Naive B cell (primary cell): ENCODE results near the gene SNRPB. TPM values are rescaled to one million over a fixed set of nuclear protein-coding genes. Genes with fewer than 3 reads are reported as not detected.
A peak's percentile ranks its signal among the peaks of the same experiment; 100 is the strongest.

Experiments used
- ATAC-seq, 2 donors: fragments of 150-1000 bp; cut with Tn5 transposase; 2 replicates each; pipeline ENCODE4 v1.10.0; 2021; ENCODE audit warnings: low read depth in 2 of 2, mild to moderate bottlenecking in 2 of 2, moderate library complexity in 2 of 2
- DNase-seq: peaks from one replicate; pipeline ENCODE4 v3.0.0; 2022
- H3K27ac Mint-ChIP-seq, 6 donors: one replicate each; pipeline ENCODE4 v1.8.0; 2020 to 2022; ENCODE audit warnings: mild to moderate bottlenecking in 6 of 6, mixed read lengths in 6 of 6, moderate library complexity in 5 of 6, inconsistent platforms in 2 of 6
- H3K27me3 Mint-ChIP-seq, 3 donors: one replicate each; pipeline ENCODE4 v1.8.0; 2021 to 2022; ENCODE audit warnings: mixed read lengths in 3 of 3, mild to moderate bottlenecking in 1 of 3
- H3K36me3 Mint-ChIP-seq, 2 donors: one replicate each; pipeline ENCODE4 v1.8.0; 2020 to 2022; ENCODE audit warnings: mixed read lengths in 2 of 2, inconsistent platforms in 1 of 2, mild to moderate bottlenecking in 1 of 2
- H3K4me1 Mint-ChIP-seq, 3 donors: one replicate each; pipeline ENCODE4 v1.8.0; 2020 to 2022; ENCODE audit warnings: mixed read lengths in 3 of 3, inconsistent platforms in 1 of 3, mild to moderate bottlenecking in 1 of 3, moderate library complexity in 1 of 3
- H3K4me3 Mint-ChIP-seq, 8 donors: one replicate each; pipeline ENCODE4 v1.8.0; 2020 to 2022; ENCODE audit warnings: mild to moderate bottlenecking in 8 of 8, mixed read lengths in 8 of 8, moderate library complexity in 8 of 8, inconsistent platforms in 2 of 8
- H3K9me3 Mint-ChIP-seq, 7 donors: one replicate each; pipeline ENCODE4 v1.8.0; 2020 to 2022; ENCODE audit warnings: mixed read lengths in 7 of 7, mild to moderate bottlenecking in 5 of 7, inconsistent platforms in 2 of 7, moderate library complexity in 1 of 7
- polyA plus RNA-seq, 6 donors: library from polyadenylated mRNA; unstranded; fragments of 300-500 nt; fragmentation: Illumina TruSeq; gene quantifications; one replicate each; pipeline ENCODE4 v1.2.3, GENCODE V29; 2021; ENCODE audit warnings: low read depth in 6 of 6

The SNRPB gene
- polyA plus RNA-seq, 6 donors from 2014 or later, result 310 to 412 (median 346) TPM

DNA sequence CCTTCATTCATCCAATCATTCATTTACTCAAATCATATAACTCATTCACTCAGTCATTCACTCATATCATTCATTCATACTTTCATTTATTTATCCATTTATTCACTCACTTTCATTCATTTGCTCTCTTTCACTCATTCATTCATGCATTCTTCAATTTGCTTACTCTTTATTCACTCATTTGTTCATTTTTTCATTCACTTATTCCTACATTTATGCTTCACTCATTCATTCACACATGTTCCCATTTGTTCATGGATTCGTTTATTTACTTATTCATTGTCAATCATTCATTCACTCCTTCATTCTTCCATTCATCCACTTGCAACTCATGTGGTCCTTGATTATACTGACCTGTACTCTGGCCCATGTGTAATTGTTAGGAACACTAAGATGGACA is 39.4 kb downstream of the SNRPB start:
- Mint-ChIP-seq H3K4me1 (no peaks in the 10 kb centered on the region), H3K27ac (peak overlapping the region in 1 of 6 donors; percentile 21), H3K4me3 (no peak overlapping the region), H3K9me3 (no peaks in the 10 kb centered on the region), H3K27me3 (peaks cover 28 to 59% (median 55%) of the 10 kb centered on the region in 3 donors), H3K36me3 (no peaks in the 10 kb centered on the region)
- ATAC-seq (no peak), DNase-seq (no peak)

DNA sequence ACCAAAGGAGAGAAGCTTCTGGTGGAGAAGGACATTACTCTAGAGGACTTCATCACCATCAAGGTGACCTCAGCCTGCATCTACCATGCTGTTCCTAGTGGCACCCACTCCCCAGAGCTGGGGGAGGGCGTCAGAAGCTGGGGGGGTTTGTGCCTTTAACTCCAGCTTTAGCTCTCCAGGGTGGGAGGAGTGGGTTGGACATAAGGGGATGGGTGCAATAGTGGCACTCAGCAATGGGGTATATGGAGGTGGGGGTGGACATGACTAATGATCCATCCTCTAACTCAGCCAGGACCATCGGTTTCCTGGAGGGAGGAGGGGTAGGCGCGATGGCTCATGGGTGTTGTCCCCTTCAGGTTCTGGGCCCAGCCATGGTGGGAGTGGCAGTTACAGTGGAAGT is 40.1 kb downstream of the SNRPB start:
- Mint-ChIP-seq H3K9me3 (no peaks in the 10 kb centered on the region), H3K27me3 (peaks cover 33 to 62% (median 60%) of the 10 kb centered on the region in 3 donors), H3K27ac (no peak overlapping the region), H3K36me3 (no peaks in the 10 kb centered on the region), H3K4me3 (no peak overlapping the region), H3K4me1 (no peaks in the 10 kb centered on the region)
- DNase-seq, result no peak
- ATAC-seq, result no peak

DNA sequence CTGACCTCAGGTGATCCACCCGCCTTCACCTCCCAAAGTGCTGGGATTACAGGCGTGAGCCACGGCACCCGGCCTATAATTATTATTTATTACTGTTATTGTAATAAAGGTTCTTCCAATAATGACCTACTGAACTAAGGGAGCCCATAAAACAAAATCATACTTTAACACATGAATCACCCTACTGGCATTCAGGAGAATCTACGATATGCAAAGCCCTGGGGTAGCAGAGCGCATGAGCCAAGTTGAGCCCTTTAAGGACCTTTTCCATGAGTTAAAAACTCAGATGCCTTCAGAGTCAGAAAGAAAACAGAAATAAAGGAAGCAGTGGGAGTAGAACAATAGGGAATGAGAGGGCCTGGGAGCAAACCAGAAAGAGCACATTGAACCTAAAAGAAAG is 41.5 kb downstream of the SNRPB start:
- no peak for ATAC-seq
- no peak overlapping the region for H3K4me3 Mint-ChIP-seq
- H3K9me3 Mint-ChIP-seq, result no peaks in the 10 kb centered on the region

DNA sequence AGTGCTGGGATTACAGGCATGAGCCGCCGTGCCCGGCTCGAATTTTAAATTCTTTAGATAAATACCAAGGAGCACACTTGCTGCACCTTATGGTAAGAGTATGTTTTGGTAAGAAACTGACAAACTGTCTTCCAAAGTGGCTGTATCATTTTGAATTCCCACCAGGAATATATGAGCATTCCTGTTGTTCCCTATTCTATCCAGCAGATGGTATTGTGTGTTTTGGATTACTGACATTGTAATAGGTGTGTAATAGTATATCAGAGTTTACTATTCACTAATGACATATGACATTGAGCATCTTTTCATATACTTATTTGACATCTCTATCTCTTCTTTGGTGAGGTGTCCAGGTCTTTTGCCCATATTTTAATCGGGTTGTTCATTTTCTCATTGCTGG is 49.3 kb downstream of the SNRPB start:
- Mint-ChIP-seq H3K36me3 (no peaks in the 10 kb centered on the region), H3K27me3 (peaks cover 33 to 37% (median 35%) of the 10 kb centered on the region in 3 donors), H3K9me3 (peaks cover 0 to 7% (median 0%) of the 10 kb centered on the region in 7 donors), H3K4me1 (no peaks in the 10 kb centered on the region), H3K27ac (no peak overlapping the region), H3K4me3 (no peak overlapping the region)
- DNase-seq (no peak), ATAC-seq (no peak)

More for the DNA sequence above, 41.5 kb downstream of the SNRPB start:
- DNase-seq, result no peak
- Mint-ChIP-seq H3K36me3 (no peaks in the 10 kb centered on the region), H3K4me1 (no peaks in the 10 kb centered on the region), H3K27ac (no peak overlapping the region), H3K27me3 (peaks cover 41 to 61% (median 57%) of the 10 kb centered on the region in 3 donors)

DNA sequence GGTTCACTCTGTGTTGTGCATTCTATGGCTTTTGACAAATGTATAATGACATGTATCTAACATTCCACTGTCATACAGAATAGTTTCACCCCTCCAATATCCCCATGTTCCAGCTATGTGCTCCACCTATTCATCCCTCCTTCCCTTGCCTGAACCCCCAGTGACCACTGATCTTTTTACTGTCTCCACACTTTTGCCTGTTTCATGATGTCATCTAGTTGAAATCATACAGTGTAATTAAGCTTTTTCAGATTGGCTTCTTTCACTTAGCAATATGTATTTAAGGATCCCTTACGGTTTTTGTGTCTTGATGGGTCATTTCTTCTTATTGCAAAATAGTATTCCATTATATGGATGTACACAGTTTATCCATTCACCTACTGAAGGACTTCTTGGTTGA is 50.1 kb downstream of the SNRPB start:
- H3K27ac Mint-ChIP-seq, result no peak overlapping the region
- DNase-seq (no peak), ATAC-seq (no peak)
- H3K4me3 Mint-ChIP-seq, result no peak overlapping the region
- H3K36me3 Mint-ChIP-seq, result no peaks in the 10 kb centered on the region
- H3K4me1 Mint-ChIP-seq, result no peaks in the 10 kb centered on the region
- H3K9me3 Mint-ChIP-seq, result peaks cover 0 to 7% (median 0%) of the 10 kb centered on the region in 7 donors
- H3K27me3 Mint-ChIP-seq, result peaks cover 29 to 37% (median 31%) of the 10 kb centered on the region in 3 donors

DNA sequence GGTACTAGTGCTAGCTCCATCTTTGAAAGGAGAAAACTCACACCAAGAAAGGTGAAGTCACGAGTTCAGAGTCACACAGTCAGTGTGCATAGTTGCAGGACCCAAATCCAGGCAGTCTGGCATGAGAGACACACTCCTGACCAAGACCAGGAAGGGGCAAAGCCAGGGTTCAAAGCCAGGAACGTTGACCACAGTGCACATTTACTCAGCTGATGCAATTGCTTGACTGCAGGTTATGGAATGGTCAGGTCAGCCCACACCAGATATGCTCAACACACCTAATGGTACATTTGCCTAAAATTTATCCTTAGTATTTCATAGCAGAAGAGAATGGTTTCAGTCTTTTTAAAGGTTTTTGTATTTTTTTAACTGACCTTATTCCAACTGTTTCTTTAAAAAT is 52.2 kb downstream of the SNRPB start:
- Mint-ChIP-seq H3K27ac (no peak overlapping the region), H3K4me1 (no peaks in the 10 kb centered on the region), H3K4me3 (no peak overlapping the region), H3K27me3 (peaks cover 22 to 45% (median 37%) of the 10 kb centered on the region in 3 donors), H3K36me3 (no peaks in the 10 kb centered on the region), H3K9me3 (peaks cover 0 to 2% (median 0%) of the 10 kb centered on the region in 7 donors)
- ATAC-seq (no peak), DNase-seq (no peak)

DNA sequence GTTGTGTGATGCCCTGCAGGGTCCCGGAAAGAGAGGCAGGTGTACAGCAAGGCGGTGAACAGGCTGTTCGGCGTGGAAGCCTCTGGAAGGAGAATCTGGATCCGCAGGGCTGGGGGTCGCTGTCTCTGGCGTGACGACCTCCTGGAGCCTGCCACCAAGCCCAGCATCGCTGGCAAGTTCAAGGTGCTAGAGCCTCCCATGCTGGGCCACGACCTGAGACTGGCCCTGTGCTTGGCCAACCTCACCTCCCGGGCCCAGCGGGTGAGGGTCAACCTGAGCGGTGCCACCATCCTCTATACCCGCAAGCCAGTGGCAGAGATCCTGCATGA is 53.4 kb downstream of the SNRPB start:
- no peaks in the 10 kb centered on the region for H3K4me1 Mint-ChIP-seq
- peaks cover 18 to 51% (median 37%) of the 10 kb centered on the region in 3 donors for H3K27me3 Mint-ChIP-seq
- H3K4me3 Mint-ChIP-seq, result no peak overlapping the region
- H3K9me3 Mint-ChIP-seq, result no peaks in the 10 kb centered on the region
- no peak for ATAC-seq
- no peak overlapping the region for H3K27ac Mint-ChIP-seq
- H3K36me3 Mint-ChIP-seq, result no peaks in the 10 kb centered on the region
- no peak for DNase-seq

DNA sequence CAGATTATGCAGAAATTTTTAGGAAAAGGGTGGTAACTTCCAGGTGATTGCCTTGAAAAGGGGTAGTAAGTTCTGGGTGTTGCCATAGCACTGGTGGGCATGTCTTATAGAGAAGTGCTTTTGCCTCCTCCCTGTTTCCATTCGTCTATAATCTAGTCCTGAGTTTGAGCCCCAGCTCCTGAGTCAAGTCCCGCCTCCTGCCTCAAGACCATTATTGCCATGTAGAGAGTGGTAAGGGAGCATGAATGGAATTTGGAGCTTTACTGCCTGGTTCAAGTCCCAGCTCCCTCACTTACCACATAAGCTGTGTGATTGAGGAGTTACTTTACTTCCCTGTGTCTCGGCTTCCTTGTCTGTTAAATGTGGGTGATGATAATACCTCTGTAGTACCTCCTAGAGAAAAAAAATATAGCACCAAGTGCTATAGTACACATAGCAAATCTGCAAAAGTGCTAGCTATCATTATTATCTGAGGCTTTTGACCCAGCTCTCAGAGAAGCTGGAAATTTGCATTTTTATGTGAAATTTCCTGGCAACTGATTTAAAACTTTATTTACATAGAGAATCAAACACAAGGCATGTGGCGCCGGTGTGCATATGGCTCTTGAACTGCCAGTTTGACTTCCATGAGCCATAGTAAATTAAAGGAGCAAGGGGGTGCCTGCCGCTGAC is 53.9 kb downstream of the SNRPB start:
- Mint-ChIP-seq H3K27me3 (peaks cover 15 to 50% (median 33%) of the 10 kb centered on the region in 3 donors), H3K27ac (no peak overlapping the region), H3K9me3 (no peaks in the 10 kb centered on the region), H3K36me3 (no peaks in the 10 kb centered on the region), H3K4me3 (no peak overlapping the region), H3K4me1 (no peaks in the 10 kb centered on the region)
- ATAC-seq (no peak), DNase-seq (no peak)

Other genes with a start within 250 kb of the SNRPB start
- gene TGM3, start 174.8 kb downstream of the SNRPB start, polyA plus RNA-seq, result not detected
- gene TGM6, start 89.9 kb downstream of the SNRPB start, polyA plus RNA-seq, result not detected
- gene ZNF343, start 38.1 kb upstream of the SNRPB start, polyA plus RNA-seq, result 10 to 100 TPM in 2 of 6 donors, 1 to 10 TPM in 3, not detected in 1; 4.6 to 13.8 (median 7.3) TPM
- not detected for gene TMC2, start 65.8 kb upstream of the SNRPB start, polyA plus RNA-seq
- 100 to 1,000 TPM in 3 of 6 donors, 10 to 100 TPM in 3; 67.7 to 115 (median 95.8) TPM for gene NOP56, start 181.8 kb upstream of the SNRPB start, polyA plus RNA-seq
- gene IDH3B, start 193.4 kb upstream of the SNRPB start, polyA plus RNA-seq, result 100 to 1,000 TPM; 110 to 149 (median 128) TPM
- gene EBF4, start 222.0 kb upstream of the SNRPB start, polyA plus RNA-seq, result under 1 TPM in 1 of 6 donors, not detected in 5; 0.28 TPM